Measurements from ENCODE around the gene CHERP.

The CHERP gene

GRCh38 chr19:16470911-16471811, 71.1 kb downstream of the CHERP start:
- Histone ChIP-seq H3K9me3 (ENCODE audit: control insufficient read depth, low read length) (no peaks in the 10 kb centered on the region), H3K4me2 (ENCODE audit: low read length) (peak overlapping the region; percentile 77), H3K4me3 (ENCODE audit: low read depth, low read length) (peak overlapping the region; percentile 64), H3K79me2 (peaks cover 51% of the 10 kb centered on the region), H3K4me1 (peaks cover 11% of the 10 kb centered on the region), H3K27me3 (ENCODE audit: control insufficient read depth, insufficient read depth, low read length) (no peaks in the 10 kb centered on the region), H3K27ac (peak overlapping the region; percentile 29), H3K9ac (peak overlapping the region; percentile 76), H3K36me3 (ENCODE audit: control insufficient read depth, insufficient read depth, low read length) (no peaks in the 10 kb centered on the region), H2AFZ (peak overlapping the region; percentile 69)
- TF ChIP-seq CTCF (IDR thresholded peaks at IDR 0.05): no peak

- no peak overlapping the region for H3K9ac ChIP-seq
- H3K27ac ChIP-seq: peak overlapping the region; percentile 29
- peak overlapping the region; percentile 77 for H3K4me2 ChIP-seq (ENCODE audit: low read length)
These were observed 71.7 kb downstream of the CHERP start for GRCh38 chr19:16470541-16470910.

More at GRCh38 chr19:16470541-16470910, 71.7 kb downstream of the CHERP start:
- no peak for TF ChIP-seq CTCF (IDR thresholded peaks at IDR 0.05)
- H3K4me1 ChIP-seq: peaks cover 11% of the 10 kb centered on the region
- H3K36me3 ChIP-seq (ENCODE audit: control insufficient read depth, insufficient read depth, low read length): no peaks in the 10 kb centered on the region
- H3K27me3 ChIP-seq (ENCODE audit: control insufficient read depth, insufficient read depth, low read length): no peaks in the 10 kb centered on the region
- H3K79me2 ChIP-seq: peaks cover 56% of the 10 kb centered on the region
- H2AFZ ChIP-seq: no peak overlapping the region
- H3K9me3 ChIP-seq (ENCODE audit: control insufficient read depth, low read length): no peaks in the 10 kb centered on the region
- peak overlapping the region; percentile 64 for H3K4me3 ChIP-seq (ENCODE audit: low read depth, low read length)
